K562 (cell line): Measurements from ENCODE around the gene SLC5A6. TPM values are rescaled to one million over a fixed set of nuclear protein-coding genes. Genes with fewer than 3 reads are reported as not detected.
A peak's percentile ranks its signal among the peaks of the same experiment; 100 is the strongest.

Source experiments
- BACH1 ChIP-seq: fragments of 200-800 bp; sonication (Bioruptor generic); IDR thresholded peaks from 2 replicates; pipeline ENCODE4 v1.6.1; 2016; ENCODE audit warnings: missing genetic modification characterization, missing compliant biosample characterization
- CXXC5 ChIP-seq: fragments of 250-450 bp; sonication (Bioruptor Pico); IDR thresholded peaks from 2 replicates; pipeline ENCODE4 v1.8.0; 2022; ENCODE audit warnings: inconsistent platforms, mild to moderate bottlenecking, moderate library complexity
- GTF2F1 ChIP-seq: IDR thresholded peaks from 2 replicates; pipeline ENCODE4 v1.6.1; 2011; ENCODE audit warnings: low read depth, low read length, improper control_type of control experiment
- MNT ChIP-seq, 2 experiments: fragments of 450-650 bp; conservative IDR thresholded peaks; 2 replicates each; pipeline ENCODE4 v1.6.1; 2017; ENCODE audit warnings: mild to moderate bottlenecking in 2 of 2, moderate library complexity in 2 of 2
- POLR2AphosphoS2 ChIP-seq: IDR thresholded peaks from 2 replicates; pipeline ENCODE4 v1.6.1; 2012; ENCODE audit warnings: low read length, improper control_type of control experiment
- SRF ChIP-seq, 2 experiments: fragments of 250-450, 450-650 bp in 1 of 2; sonication (Bioruptor Pico) in 1 of 2; sonication (generic) in 1 of 2; formaldehyde crosslinking; IDR thresholded peaks; 2 replicates each; pipeline versions ENCODE4 v1.5.0 to v1.5.1; 2020 to 2022; ENCODE audit warnings: mild to moderate bottlenecking in 1 of 2, missing genetic modification reagents in 1 of 2
- TFAP4 ChIP-seq: sonication (generic); formaldehyde crosslinking; IDR thresholded peaks from 2 replicates; pipeline ENCODE4 v1.8.0; 2022; ENCODE audit warnings: missing genetic modification reagents, mild to moderate bottlenecking, moderate library complexity, borderline replicate concordance
- ZNF398 ChIP-seq: fragments of 250-450 bp; sonication (Bioruptor Pico); IDR thresholded peaks from 2 replicates; pipeline ENCODE4 v1.8.0; 2021; ENCODE audit warnings: moderate library complexity, mild to moderate bottlenecking, inconsistent platforms
- polyA plus RNA-seq, 8 experiments: library from polyadenylated mRNA; depleted of rRNA in 4 of 8; stranded (reverse) in 5 of 8; unstranded in 3 of 8; fragments of >200 nt; fragmentation: Nextera tagmentation in 2 of 8; fragmentation: Illumina TruSeq in 1 of 8; extraction: Ambion mirVana in 2 of 8; extraction: Trizol in 1 of 8; gene quantifications; 2 replicates each; pipeline versions ENCODE4 v1.2.1 to v1.2.3, GENCODE V29; 2011 to 2014; ENCODE audit warnings: inconsistent platforms in 1 of 8, missing spikeins in 1 of 8
- total RNA-seq, 7 experiments: library from RNA; depleted of rRNA in 6 of 7; stranded (reverse); fragments of >200 nt in 6 of 7; fragmentation: Illumina TruSeq in 2 of 7; extraction: Trizol in 2 of 7; gene quantifications; 2 replicates each; pipeline versions ENCODE4 v1.2.1 to v1.2.3, GENCODE V29; 2011 to 2021; ENCODE audit warnings: low replicate concordance in 1 of 7

Gene SLC5A6
- total and polyA plus RNA-seq, 9 of the 15 experiments (the other 6 are each of a cell fraction or from before 2014, with no cell fraction given), result 32.6 to 137 (median 107) TPM

GRCh38 chr2:27255187-27255586, 43.1 kb upstream of the SLC5A6 start (continued):
- no peak for TF ChIP-seq SRF (CRISPR knock-in tag; IDR thresholded peaks at IDR 0.05)
- TF ChIP-seq MNT (conservative IDR thresholded peaks at IDR 0.05), result no peak
- peak; percentile 67 for TF ChIP-seq TFAP4 (CRISPR knock-in tag)
- TF ChIP-seq GTF2F1, result no peak
- no peak for TF ChIP-seq BACH1 (tag)
- no peak for TF ChIP-seq ZNF398 (CRISPR knock-in tag)
- peak; percentile 77 for TF ChIP-seq CXXC5
- no peak for TF ChIP-seq POLR2AphosphoS2
